WTC11 (cell line): ENCODE results near the gene SH3BGR. TPM values are rescaled to one million over a fixed set of nuclear protein-coding genes. Genes with fewer than 3 reads are reported as not detected.
A peak's percentile ranks its signal among the peaks of the same experiment; 100 is the strongest.

Experiments
- ATAC-seq: fragments of 200-7000 bp; cut with Tn5 transposase; 2 replicates; pipeline ENCODE4 v1.10.0; 2021; ENCODE audit warnings: mild to moderate bottlenecking, moderate library complexity
- CTCF ChIA-PET: fragments of 300-600 bp; sonication (Branson Sonifier 250); formaldehyde crosslinking; loops from one replicate; lab custom pipeline; 2021; ENCODE audit warnings: antibody characterized with exemption; lab: Charles Lee
- POLR2A ChIA-PET: fragments of 350-600 bp; sonication (Branson Sonifier 250); formaldehyde crosslinking; loops from one replicate; lab custom pipeline; 2021; ENCODE audit warnings: antibody characterized with exemption; lab: Charles Lee
- DNase-seq: peaks from one replicate; pipeline ENCODE4 v3.0.0; 2021; ENCODE audit warnings: low spot score
- H3K27ac Mint-ChIP-seq: 2 replicates; pipeline ENCODE4 v1.8.0; 2021; ENCODE audit warnings: mixed read lengths
- H3K27me3 Mint-ChIP-seq: 2 replicates; pipeline ENCODE4 v1.8.0; 2021; ENCODE audit warnings: low read depth, mild to moderate bottlenecking, moderate library complexity, mixed read lengths
- H3K36me3 Mint-ChIP-seq: 2 replicates; pipeline ENCODE4 v1.8.0; 2021; ENCODE audit warnings: mixed read lengths
- H3K4me1 Mint-ChIP-seq: 2 replicates; pipeline ENCODE4 v1.8.0; 2022; ENCODE audit warnings: mixed read lengths
- H3K4me3 Mint-ChIP-seq: 2 replicates; pipeline ENCODE4 v1.8.0; 2021; ENCODE audit warnings: mild to moderate bottlenecking, moderate library complexity, mixed read lengths
- H3K9me3 Mint-ChIP-seq: 2 replicates; pipeline ENCODE4 v1.8.0; 2021; ENCODE audit warnings: mixed read lengths
- ATF6 ChIP-seq: sonication (generic); formaldehyde crosslinking; IDR thresholded peaks from 2 replicates; pipeline ENCODE4 v1.8.1; 2023; ENCODE audit warnings: mild to moderate bottlenecking, missing genetic modification reagents
- CTCF ChIP-seq: fragments of 200-600 bp; IDR thresholded peaks from 2 replicates; pipeline ENCODE4 v1.8.0; 2022; ENCODE audit warnings: antibody characterized with exemption
- E2F5 ChIP-seq: sonication (generic); formaldehyde crosslinking; IDR thresholded peaks from 2 replicates; pipeline ENCODE4 v1.8.1; 2022; ENCODE audit warnings: mild to moderate bottlenecking, moderate library complexity, missing genetic modification reagents
- FOXP1 ChIP-seq: sonication (generic); formaldehyde crosslinking; IDR thresholded peaks from 2 replicates; pipeline ENCODE4 v1.8.0; 2022; ENCODE audit warnings: missing genetic modification reagents, mild to moderate bottlenecking, moderate library complexity, borderline replicate concordance
- FOXP4 ChIP-seq: sonication (generic); formaldehyde crosslinking; IDR thresholded peaks from 2 replicates; pipeline ENCODE4 v1.8.0; 2022; ENCODE audit warnings: mild to moderate bottlenecking, missing genetic modification reagents
- GABPB1 ChIP-seq: sonication (generic); formaldehyde crosslinking; IDR thresholded peaks from 2 replicates; pipeline ENCODE4 v1.8.1; 2023; ENCODE audit warnings: mild to moderate bottlenecking, missing genetic modification reagents
- HMGA2 ChIP-seq: fragments of 250-450 bp; sonication (Bioruptor Pico); IDR thresholded peaks from 2 replicates; pipeline ENCODE4 v1.4.0; 2021; ENCODE audit warnings: mild to moderate bottlenecking, moderate library complexity
- MAX ChIP-seq: sonication (generic); formaldehyde crosslinking; IDR thresholded peaks from 2 replicates; pipeline ENCODE4 v1.8.0; 2022; ENCODE audit warnings: mild to moderate bottlenecking, missing genetic modification reagents
- SMAD4 ChIP-seq: sonication (generic); formaldehyde crosslinking; IDR thresholded peaks from 2 replicates; pipeline ENCODE4 v1.8.0; 2022; ENCODE audit warnings: mild to moderate bottlenecking, missing genetic modification reagents
- ZMAT4 ChIP-seq: fragments of 250-450 bp; sonication (Bioruptor Pico); IDR thresholded peaks from 2 replicates; pipeline ENCODE4 v1.9.0; 2021; ENCODE audit warnings: mild to moderate bottlenecking
- ZNF281 ChIP-seq: sonication (generic); formaldehyde crosslinking; IDR thresholded peaks from 2 replicates; pipeline ENCODE4 v1.8.0; 2023; ENCODE audit warnings: mild to moderate bottlenecking, missing genetic modification reagents
- total RNA-seq: library from RNA; stranded (reverse); gene quantifications from 3 replicates; pipeline ENCODE4 v1.2.3, GENCODE V29; 2021

Gene SH3BGR
- total RNA-seq, 1 experiment from 2014 or later = 3.2 TPM

- H3K9me3 Mint-ChIP-seq = peaks cover 19% of the 10 kb centered on the region
- peaks cover 41% of the 10 kb centered on the region for H3K4me1 Mint-ChIP-seq
Observed at GRCh38 chr21:39518847-39519210, 67.1 kb downstream of the SH3BGR start.

GRCh38 chr21:39519835-39520234 is 68.1 kb downstream of the SH3BGR start:
- no peak for TF ChIP-seq ZMAT4 (CRISPR knock-in tag)
- TF ChIP-seq FOXP4 = no peak
- TF ChIP-seq SMAD4 = no peak
- TF ChIP-seq GABPB1 (CRISPR knock-in tag) = no peak
- TF ChIP-seq ATF6 (CRISPR knock-in tag) = no peak
- TF ChIP-seq FOXP1 (CRISPR knock-in tag) = no peak
- TF ChIP-seq CTCF = no peak
- ATAC-seq = no peak
- CTCF ChIA-PET = interaction anchor here (2.6 to 2.8 kb wide), 2 partner anchors 156 to 194 kb away, joined by 8 to 12 read pairs; no protein-coding TSS in a partner anchor

More at GRCh38 chr21:39518847-39519210, 67.1 kb downstream of the SH3BGR start:
- ChIA-PET POLR2A (interaction anchor here (0.7 kb wide), 1 partner anchor 51 kb away, joined by 3 read pairs; no protein-coding TSS in a partner anchor), CTCF (interaction anchor here (0.5 to 2.8 kb wide), 10 partner anchors 9 to 250 kb away, joined by 3 to 12 read pairs (median 4); no protein-coding TSS in a partner anchor)
- no peak for TF ChIP-seq MAX
- no peak for TF ChIP-seq E2F5 (CRISPR knock-in tag)
- TF ChIP-seq HMGA2 (CRISPR knock-in tag) = no peak
- TF ChIP-seq CTCF = no peak
- TF ChIP-seq ZNF281 = no peak
- DNase-seq (no peak), ATAC-seq (no peak)
- H3K27me3 Mint-ChIP-seq = no peaks in the 10 kb centered on the region; the same call in 1 of the 2 replicates
- H3K36me3 Mint-ChIP-seq = peaks cover 8% of the 10 kb centered on the region
- peak overlapping the region; percentile 74; the same call in 1 of the 2 replicates for H3K27ac Mint-ChIP-seq
- no peak overlapping the region for H3K4me3 Mint-ChIP-seq

More at GRCh38 chr21:39519835-39520234, 68.1 kb downstream of the SH3BGR start:
- Mint-ChIP-seq H3K36me3 (peaks cover 16% of the 10 kb centered on the region), H3K27ac (no peak overlapping the region), H3K4me3 (no peak overlapping the region), H3K4me1 (peaks cover 47% of the 10 kb centered on the region), H3K9me3 (peaks cover 28% of the 10 kb centered on the region), H3K27me3 (peaks cover 3% of the 10 kb centered on the region)
- POLR2A ChIA-PET = no interaction called here
- DNase-seq = no peak
